Stimulated activated CD4-positive, alpha-beta T cell treated with anti-CD3 and anti-CD28 coated beads, Interleukin-15, amount 100 ng/mL, for 48 hours (primary cell): Measurements from ENCODE around the gene CR1.
A peak's percentile ranks its signal among the peaks of the same experiment; 100 is the strongest.
"Not testable (repeated sequence)": the region's sequence is repeated elsewhere in the genome, so short reads cannot be mapped to it uniquely, and the experiment has no call there.

ENCODE experiments used
- DNase-seq, 2 donors: peaks; one replicate each; pipeline ENCODE4 v3.0.0-alpha.2; 2020; ENCODE audit warnings: low read depth in 2 of 2

CR1 gene

GRCh38 chr1:207503950-207504349, 8.0 kb downstream of the CR1 start:
- no peak for DNase-seq

GRCh38 chr1:207504438-207504837, 8.5 kb downstream of the CR1 start:
- no peak for DNase-seq

GRCh38 chr1:207510444-207510843, 14.5 kb downstream of the CR1 start:
- no peak for DNase-seq

GRCh38 chr1:207514890-207515289, 18.9 kb downstream of the CR1 start:
- no peak for DNase-seq

- DNase-seq, result no peak
Measured at GRCh38 chr1:207516729-207517128, 20.8 kb downstream of the CR1 start.

- DNase-seq, result no peak
Measured at GRCh38 chr1:207518608-207519236, 22.8 kb downstream of the CR1 start.

GRCh38 chr1:207519505-207520399, 23.8 kb downstream of the CR1 start:
- no peak for DNase-seq

- not testable (repeated sequence) for DNase-seq
Measured at GRCh38 chr1:207520400-207521345, 24.7 kb downstream of the CR1 start.

- DNase-seq, result not testable (repeated sequence)
Measured at GRCh38 chr1:207525239-207525638, 29.3 kb downstream of the CR1 start.

- DNase-seq, result not testable (repeated sequence)
Measured at GRCh38 chr1:207528401-207528800, 32.4 kb downstream of the CR1 start.

GRCh38 chr1:207536263-207536662, 40.3 kb downstream of the CR1 start:
- not testable (repeated sequence) for DNase-seq

- DNase-seq, result not testable (repeated sequence)
Measured at GRCh38 chr1:207546677-207547357, 50.9 kb downstream of the CR1 start.

GRCh38 chr1:207554823-207555222, 58.9 kb downstream of the CR1 start:
- DNase-seq, result not testable (repeated sequence)

- no peak for DNase-seq
Measured at GRCh38 chr1:207565546-207566468, 69.8 kb downstream of the CR1 start.

- DNase-seq, result not testable (repeated sequence)
Measured at GRCh38 chr1:207571926-207572325, 76.0 kb downstream of the CR1 start.

- not testable (repeated sequence) for DNase-seq
Measured at GRCh38 chr1:207573074-207573473, 77.1 kb downstream of the CR1 start.

GRCh38 chr1:207575381-207575780, 79.4 kb downstream of the CR1 start:
- not testable (repeated sequence) for DNase-seq

GRCh38 chr1:207578796-207579435, 83.0 kb downstream of the CR1 start:
- no peak for DNase-seq

GRCh38 chr1:207579436-207579799, 83.5 kb downstream of the CR1 start:
- DNase-seq, result peak in 1 of 2 donors; percentile 10
